ENCODE results near the gene PPP5C.

The PPP5C gene

GRCh38 chr19:46390121-46390858 lies 43.4 kb downstream of the PPP5C start:
- TF ChIP-seq FOXM1 (IDR thresholded peaks at IDR 0.05; ENCODE audit: borderline replicate concordance, low read depth) = no peak

GRCh38 chr19:46390866-46391265 lies 44.0 kb downstream of the PPP5C start:
- no peak for TF ChIP-seq REST (IDR thresholded peaks at IDR 0.05; ENCODE audit: low read depth)

GRCh38 chr19:46391296-46392251 lies 44.7 kb downstream of the PPP5C start:
- TF ChIP-seq YY1 (IDR thresholded peaks at IDR 0.05; ENCODE audit: low read depth) (no peak), RAD21 (IDR thresholded peaks at IDR 0.05; ENCODE audit: low read depth) (no peak), USF1 (IDR thresholded peaks at IDR 0.05) (no peak), TCF12 (IDR thresholded peaks at IDR 0.05; ENCODE audit: low read depth) (no peak), ZBTB7A (IDR thresholded peaks at IDR 0.05; ENCODE audit: low read depth) (no peak)

GRCh38 chr19:46392252-46392801 lies 45.4 kb downstream of the PPP5C start:
- no peak for TF ChIP-seq YY1 (IDR thresholded peaks at IDR 0.05; ENCODE audit: low read depth)
- no peak for TF ChIP-seq USF1 (IDR thresholded peaks at IDR 0.05)
- no peak for TF ChIP-seq NFIC (IDR thresholded peaks at IDR 0.05)
- no peak for TF ChIP-seq REST (IDR thresholded peaks at IDR 0.05; ENCODE audit: low read depth)
- no peak for TF ChIP-seq ZBTB7A (IDR thresholded peaks at IDR 0.05; ENCODE audit: low read depth)
- no peak for TF ChIP-seq CREB1 (IDR thresholded peaks at IDR 0.05; ENCODE audit: low read depth)
- TF ChIP-seq MAX (IDR thresholded peaks at IDR 0.05) = no peak
- TF ChIP-seq EGR1 (IDR thresholded peaks at IDR 0.05) = no peak
- TF ChIP-seq EP300 (IDR thresholded peaks at IDR 0.05; ENCODE audit: borderline replicate concordance) = no peak
- TF ChIP-seq TAF1 (IDR thresholded peaks at IDR 0.05; ENCODE audit: low read depth) = no peak
- no peak for TF ChIP-seq TCF12 (IDR thresholded peaks at IDR 0.05; ENCODE audit: low read depth)

GRCh38 chr19:46392837-46393236 lies 46.0 kb downstream of the PPP5C start:
- TF ChIP-seq CREB1 (IDR thresholded peaks at IDR 0.05; ENCODE audit: low read depth) (no peak), TEAD4 (IDR thresholded peaks at IDR 0.05) (no peak), EGR1 (IDR thresholded peaks at IDR 0.05) (no peak), TAF1 (IDR thresholded peaks at IDR 0.05; ENCODE audit: low read depth) (no peak), REST (IDR thresholded peaks at IDR 0.05; ENCODE audit: low read depth) (no peak), FOXM1 (IDR thresholded peaks at IDR 0.05; ENCODE audit: borderline replicate concordance, low read depth) (no peak)
